Activated CD8-positive, alpha-beta T cell treated with anti-CD3 and anti-CD28 coated beads, Interleukin-2, amount 10 ng/mL, durations not matched to agents 7 days and 5 days (primary cell): ENCODE measurements around the gene PTPRM. TPM values are rescaled to one million over a fixed set of nuclear protein-coding genes. Genes with fewer than 3 reads are reported as not detected.

ENCODE experiments used
- ATAC-seq: fragments of 150-1000 bp; cut with Tn5 transposase; one replicate; pipeline ENCODE4 v1.10.0; 2021; ENCODE audit warnings: moderate library complexity
- CTCF ChIA-PET: fragments of 350-600 bp; sonication (Branson Sonifier 250); formaldehyde crosslinking; loops from one replicate; lab custom pipeline; 2021; ENCODE audit warnings: antibody characterized with exemption; lab: Charles Lee
- POLR2A ChIA-PET: fragments of 350-600 bp; sonication (Branson Sonifier 250); formaldehyde crosslinking; loops from one replicate; lab custom pipeline; 2021; ENCODE audit warnings: antibody characterized with exemption; lab: Charles Lee
- DNase-seq: peaks from one replicate; pipeline ENCODE4 v3.0.0-alpha.2; 2020
- H3K27ac Mint-ChIP-seq: one replicate; pipeline ENCODE4 v1.8.0; 2021; ENCODE audit warnings: mild to moderate bottlenecking, mixed read lengths
- H3K27me3 Mint-ChIP-seq: one replicate; pipeline ENCODE4 v1.8.0; 2021; ENCODE audit warnings: low read depth, mixed read lengths
- H3K36me3 Mint-ChIP-seq: one replicate; pipeline ENCODE4 v1.8.0; 2021; ENCODE audit warnings: low read depth, mixed read lengths
- H3K4me1 Mint-ChIP-seq: one replicate; pipeline ENCODE4 v1.8.0; 2021; ENCODE audit warnings: low read depth, mixed read lengths
- H3K4me3 Mint-ChIP-seq: one replicate; pipeline ENCODE4 v1.8.0; 2021; ENCODE audit warnings: mild to moderate bottlenecking, mixed read lengths
- H3K9me3 Mint-ChIP-seq: one replicate; pipeline ENCODE4 v1.8.0; 2022; ENCODE audit warnings: mixed read lengths; ENCODE audit not compliant: insufficient read depth
- total RNA-seq, 2 experiments: library from RNA; stranded (reverse); gene quantifications; one replicate each; pipeline ENCODE4 v1.2.3, GENCODE V29; 2021

The PTPRM gene
- total RNA-seq, 2 experiments from 2014 or later: 0.76 to 1.0 TPM

DNA sequence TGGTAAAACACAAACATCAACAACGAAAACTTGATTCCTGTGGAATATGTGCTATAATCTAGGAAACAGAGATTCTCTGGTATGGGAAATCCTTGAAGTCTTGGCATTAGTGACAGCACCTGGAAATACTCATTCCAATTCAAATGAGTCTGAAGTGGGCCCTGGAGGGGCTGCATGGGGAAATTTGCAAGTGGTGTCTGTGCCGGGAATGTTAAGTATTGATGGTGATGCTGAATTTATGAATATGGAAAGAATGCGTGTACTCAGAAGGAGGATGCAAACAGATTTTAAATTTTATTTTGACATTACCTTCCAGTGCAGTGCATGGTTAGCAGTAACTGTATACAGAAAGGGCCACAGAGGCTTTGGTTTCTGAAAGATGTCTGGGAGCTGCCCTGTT lies 37.2 kb downstream of the PTPRM start:
- Mint-ChIP-seq H3K9me3 (no peaks in the 10 kb centered on the region), H3K27ac (no peak overlapping the region), H3K27me3 (no peaks in the 10 kb centered on the region), H3K36me3 (no peaks in the 10 kb centered on the region), H3K4me3 (no peak overlapping the region), H3K4me1 (no peaks in the 10 kb centered on the region)
- ChIA-PET POLR2A (no interaction called here), CTCF (no interaction called here)
- ATAC-seq (no peak), DNase-seq (no peak)

DNA sequence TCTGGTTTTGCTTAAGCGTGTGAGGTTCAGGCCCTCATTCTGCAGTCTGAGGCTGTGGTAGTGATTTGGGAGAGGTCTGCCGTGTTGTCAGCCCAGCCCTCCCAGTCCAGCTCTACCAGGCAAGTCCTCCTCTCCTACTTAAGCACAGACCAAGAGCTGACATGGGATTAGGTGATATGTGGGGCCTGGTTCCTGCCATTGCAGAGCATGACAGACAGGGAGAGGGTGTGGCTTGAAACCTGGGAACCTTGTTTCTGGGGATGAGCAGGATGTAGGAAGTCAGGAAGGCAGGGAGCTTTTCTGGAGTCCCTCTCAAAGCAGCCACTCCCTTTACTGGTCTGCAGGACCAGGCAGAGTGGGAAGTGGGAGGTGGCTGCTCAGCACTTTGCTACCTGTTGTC lies 38.6 kb downstream of the PTPRM start:
- Mint-ChIP-seq H3K4me3 (no peak overlapping the region), H3K4me1 (no peaks in the 10 kb centered on the region), H3K27me3 (no peaks in the 10 kb centered on the region), H3K27ac (no peak overlapping the region), H3K36me3 (no peaks in the 10 kb centered on the region), H3K9me3 (no peaks in the 10 kb centered on the region)
- ChIA-PET CTCF (no interaction called here), POLR2A (no interaction called here)
- no peak for ATAC-seq
- no peak for DNase-seq

DNA sequence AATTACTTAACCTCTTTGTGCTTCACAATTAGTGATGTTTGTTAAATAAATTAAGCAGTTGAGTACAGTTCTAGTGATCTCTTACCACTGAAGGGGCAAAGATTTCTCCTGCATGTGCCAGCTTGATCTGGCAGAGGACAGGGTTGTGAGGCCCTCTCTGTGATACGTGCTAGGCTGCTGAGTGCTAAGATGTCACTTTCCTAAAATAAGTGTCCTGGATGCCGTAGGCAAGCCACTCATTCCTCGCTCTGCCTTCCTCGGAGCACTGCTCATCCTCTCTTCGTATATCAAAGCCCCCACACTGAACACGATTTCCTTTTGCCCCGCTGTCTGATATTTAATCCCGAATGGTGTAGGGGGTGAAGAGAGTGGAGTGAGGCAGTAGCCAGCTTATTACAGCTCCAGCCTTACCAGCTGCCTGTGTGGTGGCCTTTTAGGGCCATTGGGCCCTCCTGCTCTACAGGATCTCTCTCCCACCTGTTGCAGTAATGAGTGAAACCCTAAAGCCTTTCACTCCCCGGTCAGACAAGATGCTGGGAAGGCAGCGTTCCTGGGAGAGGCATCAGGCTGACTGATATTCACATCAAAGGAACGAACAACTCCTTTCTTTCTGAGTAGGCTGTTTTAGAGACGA lies 40.5 kb downstream of the PTPRM start:
- Mint-ChIP-seq H3K36me3 (no peaks in the 10 kb centered on the region), H3K4me3 (no peak overlapping the region), H3K9me3 (no peaks in the 10 kb centered on the region), H3K27me3 (no peaks in the 10 kb centered on the region), H3K27ac (no peak overlapping the region), H3K4me1 (no peaks in the 10 kb centered on the region)
- ChIA-PET CTCF (no interaction called here), POLR2A (no interaction called here)
- ATAC-seq: no peak
- DNase-seq: no peak

DNA sequence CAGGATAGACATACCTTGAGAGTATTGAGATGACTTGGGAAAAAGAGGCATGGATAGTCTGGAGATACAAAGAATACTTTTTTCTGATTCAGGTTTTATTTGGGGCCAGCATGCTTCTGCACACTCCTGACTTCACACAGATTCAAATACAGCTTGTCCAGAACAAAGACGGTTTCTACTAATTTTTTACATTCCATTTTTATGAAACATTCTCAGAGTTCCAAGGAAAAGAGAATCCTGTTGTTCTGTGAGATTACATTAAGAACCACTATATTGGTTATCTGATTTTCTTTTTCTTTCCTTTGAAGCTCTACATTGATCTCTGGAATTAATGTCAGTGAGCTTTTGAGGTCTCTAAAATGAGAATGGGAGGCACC lies 41.0 kb downstream of the PTPRM start:
- Mint-ChIP-seq H3K9me3 (no peaks in the 10 kb centered on the region), H3K27ac (no peak overlapping the region), H3K27me3 (no peaks in the 10 kb centered on the region), H3K4me1 (no peaks in the 10 kb centered on the region), H3K36me3 (no peaks in the 10 kb centered on the region), H3K4me3 (no peak overlapping the region)
- CTCF ChIA-PET: no interaction called here
- DNase-seq: no peak
- POLR2A ChIA-PET: no interaction called here
- ATAC-seq: no peak

DNA sequence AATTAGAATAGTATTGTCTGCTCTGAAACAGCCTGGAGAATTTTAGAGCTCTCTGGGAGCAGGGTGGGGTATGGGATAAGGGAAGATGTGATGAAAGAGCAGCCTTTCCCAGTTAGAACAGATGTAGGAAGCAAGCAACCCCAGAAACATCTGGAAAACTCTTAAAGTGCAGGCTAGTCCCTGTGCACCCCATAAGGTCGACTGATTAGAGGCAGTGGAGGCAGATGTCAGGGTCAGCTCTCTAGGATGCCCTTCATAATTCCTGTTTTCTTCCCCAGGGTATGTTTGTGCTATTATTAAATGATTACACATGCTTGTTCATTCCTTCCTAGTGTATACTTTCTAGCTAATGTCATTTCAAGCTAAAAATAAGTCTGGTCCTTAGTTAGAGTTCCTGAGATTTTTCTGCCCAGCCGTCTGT lies 41.7 kb downstream of the PTPRM start:
- DNase-seq (no peak), ATAC-seq (no peak)
- Mint-ChIP-seq H3K4me1 (no peaks in the 10 kb centered on the region), H3K27me3 (no peaks in the 10 kb centered on the region), H3K27ac (no peak overlapping the region), H3K36me3 (no peaks in the 10 kb centered on the region), H3K9me3 (no peaks in the 10 kb centered on the region), H3K4me3 (no peak overlapping the region)
- ChIA-PET CTCF (no interaction called here), POLR2A (no interaction called here)

DNA sequence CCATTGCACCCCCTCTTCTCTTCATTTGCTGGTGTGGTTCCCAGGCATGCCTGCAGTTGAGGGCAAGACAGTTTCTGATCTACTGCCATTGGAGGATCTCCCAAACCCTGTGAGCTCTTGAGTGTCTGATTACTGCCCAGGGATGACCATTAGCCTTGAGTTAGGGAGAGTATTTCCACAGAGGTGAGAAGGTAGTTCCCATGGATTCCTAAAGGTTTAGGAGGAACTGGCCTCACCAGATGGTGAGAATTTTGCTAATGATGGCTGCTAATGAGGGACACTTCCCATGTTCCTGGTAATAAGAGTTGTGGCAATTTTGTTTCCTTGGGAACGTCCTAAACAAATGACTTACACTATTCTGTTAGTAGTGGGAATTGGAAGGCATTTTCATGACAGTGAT lies 42.5 kb downstream of the PTPRM start:
- no peaks in the 10 kb centered on the region for H3K4me1 Mint-ChIP-seq
- DNase-seq: no peak
- H3K27ac Mint-ChIP-seq: no peak overlapping the region
- no peak overlapping the region for H3K4me3 Mint-ChIP-seq
- ChIA-PET POLR2A (no interaction called here), CTCF (no interaction called here)
- H3K36me3 Mint-ChIP-seq: no peaks in the 10 kb centered on the region
- no peaks in the 10 kb centered on the region for H3K27me3 Mint-ChIP-seq
- ATAC-seq: no peak
- no peaks in the 10 kb centered on the region for H3K9me3 Mint-ChIP-seq

DNA sequence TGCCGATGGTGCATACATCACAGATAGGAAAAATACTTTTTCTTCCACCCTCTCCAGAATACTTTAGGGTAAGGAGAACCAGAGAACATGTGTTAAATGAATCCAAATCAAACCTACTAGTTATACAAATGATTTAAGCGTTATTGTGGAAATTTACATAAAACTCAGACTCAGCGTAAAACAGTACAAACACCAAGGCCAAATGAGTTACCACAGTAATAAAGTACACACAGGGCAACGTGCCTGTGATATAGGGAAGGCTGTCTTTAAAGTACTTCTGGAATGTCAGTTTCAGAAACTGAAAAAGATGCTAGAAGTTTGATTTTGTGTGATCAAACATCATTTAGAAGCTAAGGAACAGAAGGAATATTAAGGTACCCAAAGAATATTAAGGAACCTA lies 46.9 kb downstream of the PTPRM start:
- Mint-ChIP-seq H3K36me3 (no peaks in the 10 kb centered on the region), H3K4me3 (no peak overlapping the region), H3K9me3 (no peaks in the 10 kb centered on the region), H3K27ac (no peak overlapping the region), H3K27me3 (no peaks in the 10 kb centered on the region), H3K4me1 (no peaks in the 10 kb centered on the region)
- ATAC-seq (no peak), DNase-seq (no peak)
- POLR2A ChIA-PET: no interaction called here
- CTCF ChIA-PET: no interaction called here

DNA sequence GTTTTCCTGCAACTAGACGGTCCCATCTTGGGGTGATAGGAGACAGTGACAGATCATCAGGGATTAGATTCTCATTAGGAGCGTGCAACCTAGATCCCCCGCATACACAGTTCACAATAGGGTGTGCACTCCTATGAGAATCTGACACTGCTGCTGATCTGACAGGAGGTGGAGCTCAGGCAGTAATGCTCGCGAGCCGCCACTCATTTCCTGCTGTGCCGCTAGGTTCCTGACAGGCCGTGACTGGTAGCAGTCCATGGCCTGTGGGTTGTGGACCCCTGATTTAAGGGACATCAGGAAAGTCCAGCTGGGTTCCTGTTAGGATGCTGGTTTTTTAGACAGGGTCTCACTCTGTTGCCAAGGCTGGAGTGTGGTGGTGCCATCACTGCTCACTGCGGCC lies 48.7 kb downstream of the PTPRM start:
- H3K27ac Mint-ChIP-seq: no peak overlapping the region
- POLR2A ChIA-PET: no interaction called here
- H3K27me3 Mint-ChIP-seq: no peaks in the 10 kb centered on the region
- DNase-seq: no peak
- H3K4me3 Mint-ChIP-seq: no peak overlapping the region
- H3K9me3 Mint-ChIP-seq: no peaks in the 10 kb centered on the region
- H3K36me3 Mint-ChIP-seq: no peaks in the 10 kb centered on the region
- H3K4me1 Mint-ChIP-seq: no peaks in the 10 kb centered on the region
- ATAC-seq: no peak
- CTCF ChIA-PET: no interaction called here

DNA sequence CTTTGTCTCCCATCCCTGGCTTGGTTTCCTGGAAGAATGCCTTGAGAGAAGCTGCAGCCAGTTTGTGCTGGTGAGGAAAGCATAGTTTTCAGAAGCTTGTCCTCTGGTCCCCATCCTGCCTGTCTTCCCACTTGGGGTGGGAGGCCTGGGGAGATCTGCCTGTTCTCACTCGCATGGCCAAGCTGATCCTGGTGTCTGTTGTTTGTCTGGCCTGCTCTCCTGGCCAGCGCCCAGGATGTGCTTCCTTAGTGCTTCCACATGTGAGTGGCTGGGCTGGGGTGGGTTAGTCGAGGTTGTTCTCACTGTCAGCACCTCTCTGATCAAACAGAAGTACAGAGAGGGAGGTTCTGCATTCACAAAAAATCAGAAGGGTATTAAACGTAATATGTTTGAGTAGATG lies 49.5 kb downstream of the PTPRM start:
- DNase-seq (no peak), ATAC-seq (no peak)
- no peaks in the 10 kb centered on the region for H3K27me3 Mint-ChIP-seq
- no peaks in the 10 kb centered on the region for H3K9me3 Mint-ChIP-seq
- H3K4me3 Mint-ChIP-seq: no peak overlapping the region
- no peaks in the 10 kb centered on the region for H3K36me3 Mint-ChIP-seq
- ChIA-PET POLR2A (no interaction called here), CTCF (no interaction called here)
- H3K4me1 Mint-ChIP-seq: no peaks in the 10 kb centered on the region
- no peak overlapping the region for H3K27ac Mint-ChIP-seq

DNA sequence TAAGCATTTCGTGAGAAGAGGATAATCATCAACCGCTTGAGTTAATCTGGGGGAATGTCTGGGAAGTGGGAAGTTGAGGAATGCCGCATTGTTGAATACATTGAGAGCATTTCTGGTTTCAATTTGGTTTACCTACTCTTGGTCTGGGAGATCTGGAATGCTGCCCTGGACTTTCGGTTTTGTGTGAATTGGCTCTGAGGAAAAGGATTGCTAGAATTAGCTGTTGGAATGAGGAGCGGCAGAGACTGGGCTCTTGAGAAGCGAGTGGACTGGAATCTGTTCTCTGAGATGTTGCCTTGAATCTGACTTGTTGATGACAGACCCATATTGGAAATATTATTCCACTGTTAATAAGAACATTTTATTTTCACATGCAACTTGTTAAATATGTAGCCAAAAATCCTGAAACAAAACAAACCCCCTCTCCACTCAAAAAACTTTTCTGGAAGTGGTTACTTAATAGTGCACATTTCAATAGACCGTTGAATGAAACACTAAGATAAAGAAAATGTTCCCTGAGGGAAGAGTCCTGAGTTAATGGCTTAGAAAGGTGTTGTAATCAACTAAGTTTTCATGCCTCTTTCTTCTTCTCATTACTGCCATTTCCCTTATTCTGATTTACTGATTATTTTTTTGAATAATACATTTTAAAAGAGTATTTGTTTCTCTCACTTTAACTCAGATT lies 50.8 kb downstream of the PTPRM start:
- Mint-ChIP-seq H3K27me3 (no peaks in the 10 kb centered on the region), H3K9me3 (no peaks in the 10 kb centered on the region), H3K36me3 (no peaks in the 10 kb centered on the region), H3K4me1 (no peaks in the 10 kb centered on the region), H3K4me3 (no peak overlapping the region), H3K27ac (no peak overlapping the region)
- ChIA-PET POLR2A (no interaction called here), CTCF (no interaction called here)
- no peak for DNase-seq
- no peak for ATAC-seq

DNA sequence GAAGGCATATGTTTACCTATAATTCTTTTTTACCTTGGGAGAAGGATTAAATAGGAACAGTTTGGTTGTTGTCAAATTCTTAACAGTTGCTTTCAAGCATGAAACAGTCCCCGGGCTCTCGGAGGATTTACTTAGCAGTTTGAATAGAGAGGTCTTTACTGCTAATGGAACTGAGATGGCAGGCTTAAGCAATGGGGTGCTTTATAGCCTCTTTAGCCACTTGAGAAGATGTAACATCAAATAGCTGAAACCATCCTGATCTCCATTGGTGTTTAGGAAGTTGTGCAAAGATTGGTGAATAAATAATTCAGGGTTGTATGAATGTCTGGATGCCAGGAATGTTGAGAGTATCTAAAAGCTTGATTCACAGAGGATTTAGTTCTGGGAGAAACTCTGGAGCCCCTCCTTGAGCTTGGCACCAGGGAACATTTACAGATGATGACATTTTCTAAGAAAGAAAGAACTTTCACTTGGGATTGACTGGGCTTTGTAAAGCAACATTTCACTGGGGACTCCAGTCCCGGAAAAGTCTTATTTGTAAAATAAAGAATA lies 51.9 kb downstream of the PTPRM start:
- Mint-ChIP-seq H3K4me1 (no peaks in the 10 kb centered on the region), H3K36me3 (no peaks in the 10 kb centered on the region), H3K27me3 (no peaks in the 10 kb centered on the region), H3K9me3 (no peaks in the 10 kb centered on the region), H3K27ac (no peak overlapping the region), H3K4me3 (no peak overlapping the region)
- no peak for DNase-seq
- ChIA-PET POLR2A (no interaction called here), CTCF (no interaction called here)
- no peak for ATAC-seq

DNA sequence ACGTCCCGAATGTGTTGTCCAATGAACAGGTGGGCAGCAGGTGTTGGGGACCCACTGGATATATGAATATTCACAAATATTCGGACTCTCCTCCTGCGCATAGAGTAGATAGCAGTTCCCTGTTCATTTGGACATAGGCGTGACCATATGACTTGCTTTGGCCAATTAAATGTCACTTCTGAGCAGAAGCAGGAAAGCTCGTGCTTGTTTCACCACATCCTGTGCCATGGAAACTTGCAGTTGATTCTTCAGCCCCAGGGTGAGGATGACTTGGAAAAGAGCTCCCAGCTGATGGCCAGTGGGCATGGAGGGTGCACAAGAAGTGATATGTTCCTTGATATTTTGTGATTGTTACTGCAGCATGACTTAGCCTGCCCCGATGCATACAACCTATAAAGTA lies 52.6 kb downstream of the PTPRM start:
- Mint-ChIP-seq H3K27me3 (no peaks in the 10 kb centered on the region), H3K4me1 (no peaks in the 10 kb centered on the region), H3K9me3 (no peaks in the 10 kb centered on the region), H3K36me3 (no peaks in the 10 kb centered on the region), H3K27ac (no peak overlapping the region), H3K4me3 (no peak overlapping the region)
- CTCF ChIA-PET: no interaction called here
- ATAC-seq (no peak), DNase-seq (no peak)
- POLR2A ChIA-PET: no interaction called here
